ENCODE measurements around the gene FSTL3.
"Not testable (repeated sequence)": the region's sequence is repeated elsewhere in the genome, so short reads cannot be mapped to it uniquely, and the experiment has no call there.

The FSTL3 gene

DNA sequence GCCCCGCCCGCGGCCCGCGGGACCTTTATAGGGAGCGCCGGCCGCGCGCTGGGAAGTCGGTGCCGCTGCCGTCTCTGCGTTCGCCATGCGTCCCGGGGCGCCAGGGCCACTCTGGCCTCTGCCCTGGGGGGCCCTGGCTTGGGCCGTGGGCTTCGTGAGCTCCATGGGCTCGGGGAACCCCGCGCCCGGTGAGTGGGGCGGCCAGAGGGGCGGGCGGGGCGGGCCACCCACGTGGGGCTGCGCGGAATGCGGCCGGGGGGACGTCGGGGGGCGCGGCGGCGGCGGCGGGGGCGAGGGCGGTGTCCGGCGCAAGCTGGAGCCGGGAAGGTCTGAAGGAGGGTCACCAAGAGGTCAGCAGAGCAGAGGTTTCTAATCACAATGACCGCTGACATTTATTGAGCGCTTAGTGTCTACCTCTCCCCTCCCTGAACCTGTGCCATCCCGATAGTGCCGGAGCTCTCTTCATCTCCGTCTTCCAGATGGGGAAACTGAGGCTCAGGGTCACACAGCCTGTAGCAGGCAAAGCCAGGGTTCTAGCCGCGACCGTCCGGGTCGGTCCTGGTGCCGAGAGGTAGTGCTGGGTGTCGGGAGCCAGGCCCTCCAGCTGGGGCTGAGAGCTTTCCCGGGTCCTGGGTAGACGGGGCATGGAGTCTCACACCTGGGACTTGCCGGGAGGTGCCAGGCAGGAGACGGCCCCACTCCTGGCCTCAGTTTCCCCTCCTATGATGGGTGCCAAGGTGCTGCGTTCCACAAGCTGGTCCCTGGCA, at the start of gene FSTL3:
Gene FSTL3 (plus strand): TSS at position 54 of the 767 bp plus-strand sequence. CDS start 32 bp downstream, at position 86.
- no peak for DNase-seq (ENCODE audit: low spot score)

DNA sequence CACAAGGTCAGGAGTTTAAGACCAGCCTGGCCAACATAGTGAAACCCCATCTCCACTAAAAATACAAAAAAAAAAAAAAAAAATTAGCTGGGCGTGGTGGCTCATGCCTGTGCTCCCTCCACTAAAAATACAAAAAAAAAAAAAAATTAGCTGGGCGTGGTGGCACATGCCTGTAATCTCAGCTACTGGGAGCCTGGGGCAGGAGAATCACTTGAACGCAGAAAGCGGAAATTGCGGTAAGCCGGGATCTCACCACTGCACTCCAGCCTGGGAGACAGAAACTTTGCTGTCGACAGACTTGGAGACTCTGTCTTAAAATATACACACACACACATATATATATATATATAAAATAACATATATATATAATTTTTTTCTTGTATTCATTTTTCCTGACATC, 49.6 kb upstream of the FSTL3 start:
- DNase-seq (ENCODE audit: low spot score): not testable (repeated sequence)

DNA sequence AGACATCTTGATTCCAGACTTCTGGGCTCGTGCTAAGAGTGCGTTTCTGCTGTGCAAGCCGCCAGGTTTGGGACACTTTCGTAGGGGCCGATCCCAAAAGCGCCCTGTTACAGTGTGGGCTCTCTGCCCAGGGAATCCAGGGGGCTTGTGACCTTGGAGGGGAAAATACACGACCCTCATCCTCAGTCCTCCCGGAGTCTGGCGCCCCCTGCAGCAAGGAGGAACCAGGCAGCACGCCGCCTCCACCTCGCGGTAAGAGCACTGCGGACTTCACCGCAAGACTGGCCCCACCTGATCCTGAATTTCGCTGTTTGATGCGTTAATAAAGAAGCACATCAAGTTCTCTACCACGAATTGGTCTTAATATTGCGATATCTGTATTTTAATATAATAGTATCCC, 48.0 kb upstream of the FSTL3 start:
- no peak for DNase-seq (ENCODE audit: low spot score)

DNA sequence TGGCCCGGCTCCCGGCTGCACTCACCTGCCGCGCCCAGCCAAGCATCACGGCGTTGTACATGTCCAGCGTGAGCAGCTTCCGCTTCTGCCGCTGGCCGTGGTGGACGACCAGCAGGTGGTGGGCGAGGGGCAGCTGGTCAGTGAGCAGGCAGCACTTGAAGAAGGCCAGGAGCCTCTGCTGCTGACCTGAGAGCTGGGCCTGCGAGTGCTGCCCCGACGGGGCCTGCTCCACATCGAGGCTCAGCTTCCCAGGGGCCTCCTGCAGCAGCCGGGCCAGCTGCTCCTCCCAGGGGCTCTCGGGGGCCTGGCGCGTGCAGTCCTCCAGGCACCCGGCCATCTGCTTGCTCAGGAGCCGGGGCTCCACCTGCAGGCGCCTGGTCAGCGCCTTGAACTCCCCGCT, 46.7 kb upstream of the FSTL3 start:
- not testable (repeated sequence) for DNase-seq (ENCODE audit: low spot score)

DNA sequence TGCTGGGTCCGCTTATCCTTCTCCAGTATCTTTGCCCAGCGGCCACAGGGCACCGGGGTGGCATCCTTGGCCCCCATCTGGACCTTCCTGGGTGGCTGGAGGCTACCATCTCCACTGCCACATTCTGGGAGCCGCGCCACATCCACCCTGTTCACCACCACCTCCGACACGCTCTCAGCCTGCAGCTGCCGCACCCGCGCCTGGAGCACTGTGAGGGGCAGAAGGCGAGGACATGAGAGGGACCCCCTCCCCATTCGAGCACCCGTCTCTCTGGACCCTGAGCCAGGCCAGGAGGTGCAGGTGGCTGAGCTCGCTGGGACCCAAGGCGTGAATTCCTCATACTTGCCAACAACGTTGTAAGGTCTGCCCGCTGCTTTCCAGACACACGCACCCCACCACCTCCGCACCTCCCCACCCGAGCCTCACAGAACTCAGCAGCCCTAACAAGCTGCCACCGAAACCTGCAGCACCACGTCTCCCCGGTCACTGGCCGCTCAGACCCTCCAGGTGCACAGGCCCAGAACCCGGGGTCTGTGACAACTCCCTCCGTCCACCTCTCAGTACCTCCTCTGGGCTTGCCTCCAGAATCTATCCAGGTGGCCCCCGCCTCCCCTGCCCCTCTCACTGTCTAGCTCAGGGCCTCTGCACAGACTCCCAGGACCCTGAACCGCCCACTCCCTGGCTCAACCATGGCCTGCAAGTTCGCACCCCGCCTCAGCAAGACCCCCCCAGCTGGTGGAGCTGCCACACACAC, 46.1 kb upstream of the FSTL3 start:
- no peak for DNase-seq (ENCODE audit: low spot score)

DNA sequence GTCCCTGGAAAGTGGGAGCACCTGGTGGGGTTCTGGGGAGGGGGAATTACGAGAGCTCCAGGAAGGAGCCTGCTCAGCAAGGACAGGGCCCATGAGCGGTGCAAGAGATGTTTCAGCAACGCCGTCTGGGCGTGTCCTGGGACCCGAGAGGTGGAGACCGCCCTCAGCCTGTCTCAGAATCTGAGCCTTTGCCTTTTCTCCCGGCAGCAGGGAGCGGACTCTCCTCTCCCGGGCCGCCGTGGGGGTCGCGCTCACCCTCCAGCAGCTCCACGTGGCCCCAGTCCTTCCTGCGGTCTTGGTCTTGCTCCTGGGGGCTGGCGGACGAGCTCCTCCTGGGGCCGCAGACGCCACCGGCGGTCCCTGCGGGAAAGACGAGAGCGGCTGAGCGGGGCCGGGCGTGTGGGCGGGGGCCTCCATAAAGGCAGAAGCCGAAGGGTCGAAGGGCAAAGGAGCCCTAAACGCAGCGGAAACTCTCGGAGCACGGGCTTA, 43.6 kb upstream of the FSTL3 start:
- peak; percentile 41 for DNase-seq (ENCODE audit: low spot score)

DNA sequence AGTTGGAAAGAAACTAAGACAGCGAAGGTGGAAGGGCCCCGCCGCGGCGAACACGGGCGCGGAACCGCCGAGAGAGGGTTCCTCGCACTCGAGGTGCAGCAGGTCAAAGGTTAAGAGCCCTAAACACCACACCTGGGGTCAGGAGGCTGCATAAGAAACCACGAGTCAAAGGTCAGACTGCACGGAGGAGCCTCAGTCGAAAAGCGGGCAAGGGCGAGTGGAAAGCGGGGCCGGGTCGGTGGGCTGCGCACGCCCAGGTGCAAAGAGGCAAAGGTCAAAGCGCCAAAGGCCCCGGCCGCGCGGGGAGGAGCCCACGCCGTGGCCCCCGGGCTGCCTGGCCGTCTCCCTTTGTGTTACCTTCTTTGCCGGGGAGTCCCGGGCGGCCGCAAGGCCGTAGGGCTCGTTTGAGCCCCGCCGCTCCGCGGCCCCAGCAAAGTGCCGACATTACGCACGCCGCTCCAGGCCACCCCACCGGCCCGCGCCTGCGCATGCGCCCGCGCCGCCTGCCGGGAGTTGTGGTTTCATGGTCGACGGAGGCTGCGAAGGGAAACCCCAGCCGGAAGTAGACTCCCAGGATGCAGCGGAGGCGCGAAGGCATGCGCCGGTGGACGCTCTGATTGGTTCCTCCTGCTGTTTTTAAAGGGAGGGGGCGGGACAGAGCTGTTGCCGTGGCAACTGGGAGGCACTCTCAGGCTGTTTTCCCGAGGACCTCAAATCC, 43.0 kb upstream of the FSTL3 start, which contains the start of gene POLRMT:
Gene POLRMT (minus strand): TSS at position 470 of the 718 bp plus-strand sequence. CDS start 25 bp downstream, at position 445.
- peak; percentile 98 for DNase-seq (ENCODE audit: low spot score)

DNA sequence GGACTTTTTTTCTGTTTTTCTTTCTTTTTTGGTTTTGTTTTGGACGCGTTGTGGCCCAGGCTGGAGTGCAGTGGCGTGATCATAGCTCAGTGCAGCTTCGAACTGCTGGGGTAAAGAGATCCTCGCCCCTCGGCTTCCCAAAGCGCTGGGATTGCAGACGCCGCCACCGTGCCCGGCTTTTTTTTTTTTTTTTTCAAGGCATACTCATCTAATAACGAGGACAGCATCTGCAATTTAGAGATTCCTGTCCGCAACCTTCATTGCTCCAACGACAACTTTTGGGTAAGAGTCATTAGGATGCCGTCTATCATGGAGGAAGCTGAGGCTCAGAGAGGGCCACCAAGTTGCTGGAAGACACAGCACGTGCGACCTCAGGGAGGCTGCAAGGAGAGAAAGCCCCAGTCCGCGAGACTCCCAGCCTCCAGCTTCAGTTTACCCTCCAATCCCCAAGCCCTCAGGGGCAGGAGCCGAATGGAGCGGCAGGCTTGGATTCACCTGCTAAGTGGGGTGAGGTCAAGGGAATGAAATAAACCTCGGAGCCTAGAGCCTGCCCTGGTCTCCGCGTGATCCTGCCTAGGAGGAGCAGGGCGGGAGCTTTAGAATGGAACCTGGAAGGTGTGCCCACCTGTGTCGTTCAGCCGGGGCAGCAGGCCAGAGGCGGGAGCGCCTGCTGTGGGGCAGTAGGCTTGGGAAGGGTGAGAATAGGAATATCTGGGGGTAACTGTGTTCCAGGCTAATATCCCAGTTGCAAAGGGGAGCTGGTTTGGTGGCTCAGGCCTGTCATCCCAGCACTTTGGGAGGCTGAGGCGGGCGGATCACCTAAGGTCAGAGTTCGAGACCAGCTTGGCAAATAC, 42.2 kb upstream of the FSTL3 start:
- DNase-seq (ENCODE audit: low spot score): no peak

DNA sequence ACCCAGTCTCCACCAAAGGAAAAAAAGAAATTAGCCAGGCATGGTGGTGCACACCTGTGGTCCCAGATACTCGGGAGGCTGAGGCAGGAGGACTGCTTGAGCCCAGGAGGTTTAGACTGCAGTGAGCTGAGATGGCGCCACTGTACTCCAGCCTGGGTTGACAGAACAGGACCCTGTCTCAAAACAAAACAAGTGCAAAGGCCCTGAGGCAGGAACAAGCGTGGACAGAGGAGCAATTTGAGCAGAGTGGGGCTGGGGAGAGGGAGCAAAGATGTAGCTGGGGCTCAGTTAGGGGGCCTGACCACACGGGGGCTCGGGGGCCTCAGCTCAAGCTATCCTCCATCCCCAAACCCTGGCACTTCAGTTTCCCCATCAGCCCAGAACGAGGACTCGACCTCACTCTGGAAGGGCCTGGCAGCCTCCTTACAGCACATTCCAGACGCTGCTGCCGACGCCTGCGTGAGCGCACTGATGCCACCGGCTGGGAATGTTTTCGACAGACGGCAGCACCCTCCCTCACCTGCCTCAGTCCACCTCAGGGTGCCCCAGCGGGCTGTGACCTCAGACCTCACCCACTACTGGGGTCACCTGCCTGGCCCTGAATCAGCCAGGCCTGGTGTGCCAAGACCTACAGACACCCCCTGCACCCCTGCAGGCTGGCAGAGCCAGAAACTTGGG, 41.1 kb upstream of the FSTL3 start:
- DNase-seq (ENCODE audit: low spot score): no peak

DNA sequence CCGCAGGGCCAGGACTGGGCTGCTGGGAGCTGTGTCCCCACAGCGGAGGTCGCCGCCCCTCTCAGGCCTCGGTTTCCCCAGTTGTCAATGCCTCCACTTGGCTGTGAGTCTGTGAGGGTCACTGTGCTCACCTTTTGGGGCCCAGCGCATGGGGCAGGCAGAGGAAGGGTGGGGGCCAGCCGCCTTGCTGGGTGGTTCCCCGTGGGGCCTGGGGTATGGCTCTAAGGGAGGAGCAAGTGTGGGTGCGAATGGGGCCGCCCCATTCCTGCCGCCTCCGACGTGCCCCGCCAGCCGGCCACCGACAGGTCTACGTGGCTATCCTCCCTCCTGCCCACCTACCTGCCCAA, 37.3 kb upstream of the FSTL3 start:
- DNase-seq (ENCODE audit: low spot score): no peak

DNA sequence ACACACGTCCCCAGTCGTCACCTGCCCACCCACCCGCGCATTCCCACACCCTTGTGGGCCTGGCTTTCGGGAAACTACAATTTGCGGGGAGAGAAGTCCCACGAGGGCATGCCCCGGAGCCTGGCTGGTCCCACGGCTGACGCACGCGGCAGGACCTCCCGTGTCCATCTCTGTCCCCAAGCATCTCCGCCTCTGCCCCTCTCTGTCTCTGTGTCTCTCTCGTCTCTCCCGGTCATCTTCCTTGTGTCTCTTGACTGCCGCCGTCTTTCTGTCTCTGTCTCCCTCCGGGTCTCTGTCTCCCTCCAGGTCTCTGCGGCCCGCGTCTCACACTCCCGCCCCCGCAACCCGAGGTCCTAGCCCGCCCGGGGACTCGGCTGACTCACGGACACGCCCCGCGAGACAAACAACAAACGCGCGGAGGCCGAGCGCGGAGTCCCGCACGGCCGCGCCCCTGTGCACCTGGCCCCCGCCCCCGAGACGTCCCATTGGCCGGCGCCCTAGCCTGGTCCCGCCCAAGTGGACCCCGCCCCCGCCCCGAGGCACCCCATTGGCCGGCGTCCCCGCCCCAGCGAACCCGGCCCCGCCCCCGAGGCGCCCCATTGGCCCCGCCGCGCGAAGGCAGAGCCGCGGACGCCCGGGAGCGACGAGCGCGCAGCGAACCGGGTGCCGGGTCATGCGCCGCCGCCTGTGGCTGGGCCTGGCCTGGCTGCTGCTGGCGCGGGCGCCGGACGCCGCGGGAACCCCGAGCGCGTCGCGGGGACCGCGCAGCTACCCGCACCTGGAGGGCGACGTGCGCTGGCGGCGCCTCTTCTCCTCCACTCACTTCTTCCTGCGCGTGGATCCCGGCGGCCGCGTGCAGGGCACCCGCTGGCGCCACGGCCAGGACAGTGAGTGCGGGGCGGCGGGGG, 36.7 kb upstream of the FSTL3 start, which contains the start of gene FGF22:
Gene FGF22 (plus strand): TSS at position 627 of the 908 bp plus-strand sequence. CDS start 47 bp downstream, at position 674.
- DNase-seq (ENCODE audit: low spot score): peak; percentile 79

DNA sequence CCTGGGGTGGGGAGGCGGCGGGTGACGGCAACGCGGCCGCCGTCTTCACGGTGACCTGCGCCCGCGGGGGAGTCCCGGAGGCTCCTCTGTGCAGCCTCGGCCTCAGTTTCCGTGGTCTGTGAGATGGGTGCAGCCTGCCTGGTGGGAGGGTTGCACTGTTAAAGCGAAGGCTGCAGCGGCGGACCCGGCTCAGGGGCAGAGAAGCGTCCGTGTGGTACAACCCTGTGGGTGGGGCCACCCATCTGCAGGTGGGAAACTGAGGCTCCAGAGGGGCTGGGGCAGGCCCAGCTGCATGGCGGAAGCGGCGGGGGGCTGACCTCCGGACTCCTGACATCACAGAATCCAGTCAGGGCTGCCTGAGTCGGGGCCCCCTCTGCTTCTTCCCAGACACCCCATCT, 36.0 kb upstream of the FSTL3 start:
- no peak for DNase-seq (ENCODE audit: low spot score)

DNA sequence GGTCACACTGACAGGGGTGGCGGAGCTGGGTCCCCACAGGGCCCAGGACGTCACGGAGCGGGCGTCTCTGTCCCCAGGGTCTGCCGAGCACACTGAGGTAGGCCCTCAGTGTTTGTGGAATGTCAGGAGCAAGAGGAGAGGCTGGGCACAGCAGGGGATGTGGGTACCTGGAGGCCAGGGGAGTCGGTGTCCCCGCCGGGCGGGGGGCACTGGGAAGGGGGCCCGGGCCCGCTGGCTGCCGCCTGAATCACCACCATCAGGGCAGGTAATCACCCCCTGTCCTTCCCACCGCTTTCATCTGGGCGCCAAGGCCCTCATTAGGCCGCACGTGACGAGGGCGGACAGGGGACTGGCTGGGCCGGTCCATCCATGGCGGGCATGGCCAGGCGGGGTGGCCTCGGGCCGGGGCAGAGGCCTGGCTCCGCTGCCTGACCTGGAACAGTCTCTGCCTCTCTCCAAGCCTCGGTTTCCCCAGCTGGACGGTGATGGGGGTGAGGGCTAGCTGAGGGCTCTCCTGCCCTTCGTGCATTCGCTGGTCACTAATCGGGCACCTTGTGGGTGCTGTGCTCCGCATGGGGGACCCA, 35.5 kb upstream of the FSTL3 start:
- DNase-seq (ENCODE audit: low spot score): no peak

DNA sequence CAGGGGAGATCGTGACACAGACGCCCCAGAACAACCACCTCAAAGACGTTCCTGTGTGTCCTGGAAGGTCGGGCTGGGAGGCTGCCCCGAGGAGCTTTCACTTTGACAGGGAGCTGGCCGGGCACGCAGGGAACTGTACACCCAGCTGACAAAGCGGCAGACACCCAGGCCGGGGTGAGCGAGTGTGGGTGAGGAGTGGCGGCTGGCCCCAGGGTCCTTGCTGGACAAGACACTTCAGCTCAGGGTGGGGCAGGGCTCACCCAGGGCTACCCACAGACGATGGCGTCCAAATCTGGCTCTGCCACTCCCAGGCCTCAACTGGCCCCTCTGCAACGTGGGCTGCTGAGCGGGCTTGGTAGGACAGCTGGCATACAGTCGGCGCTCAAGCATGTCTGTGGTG, 34.5 kb upstream of the FSTL3 start:
- no peak for DNase-seq (ENCODE audit: low spot score)

DNA sequence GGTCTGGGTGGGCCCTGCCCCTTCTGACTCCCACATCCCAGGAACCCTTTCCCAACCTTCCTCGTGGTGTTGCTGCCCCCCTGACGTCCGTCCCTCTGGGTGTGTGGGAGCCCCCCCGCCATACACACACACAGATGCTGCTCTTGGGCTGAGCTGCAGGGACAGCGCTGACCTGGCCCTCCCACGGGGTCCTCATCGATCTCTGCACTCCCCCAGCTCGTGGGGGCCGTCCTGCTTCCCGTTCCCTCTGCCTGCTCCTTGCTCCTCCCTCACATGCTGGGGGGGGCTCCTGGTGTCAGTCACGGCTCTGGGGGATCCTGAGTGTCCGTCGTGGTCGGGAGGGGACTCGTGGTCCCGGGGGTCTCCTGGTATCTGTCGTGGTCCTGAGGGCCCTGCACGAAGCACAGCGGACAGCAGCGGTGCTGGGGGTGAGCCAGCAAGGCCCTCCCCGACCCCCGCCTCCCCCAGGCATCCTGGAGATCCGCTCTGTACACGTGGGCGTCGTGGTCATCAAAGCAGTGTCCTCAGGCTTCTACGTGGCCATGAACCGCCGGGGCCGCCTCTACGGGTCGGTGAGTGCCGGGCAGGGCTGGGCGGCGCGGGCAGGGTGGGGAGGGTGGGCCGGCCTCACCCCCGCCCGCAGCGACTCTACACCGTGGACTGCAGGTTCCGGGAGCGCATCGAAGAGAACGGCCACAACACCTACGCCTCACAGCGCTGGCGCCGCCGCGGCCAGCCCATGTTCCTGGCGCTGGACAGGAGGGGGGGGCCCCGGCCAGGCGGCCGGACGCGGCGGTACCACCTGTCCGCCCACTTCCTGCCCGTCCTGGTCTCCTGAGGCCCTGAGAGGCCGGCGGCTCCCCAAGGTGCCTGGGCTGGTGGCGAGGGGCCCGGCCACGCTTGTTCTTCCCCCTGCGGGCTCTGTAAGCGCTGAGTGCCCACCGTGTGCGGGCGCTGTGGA, 33.1 kb upstream of the FSTL3 start:
- DNase-seq (ENCODE audit: low spot score): no peak

DNA sequence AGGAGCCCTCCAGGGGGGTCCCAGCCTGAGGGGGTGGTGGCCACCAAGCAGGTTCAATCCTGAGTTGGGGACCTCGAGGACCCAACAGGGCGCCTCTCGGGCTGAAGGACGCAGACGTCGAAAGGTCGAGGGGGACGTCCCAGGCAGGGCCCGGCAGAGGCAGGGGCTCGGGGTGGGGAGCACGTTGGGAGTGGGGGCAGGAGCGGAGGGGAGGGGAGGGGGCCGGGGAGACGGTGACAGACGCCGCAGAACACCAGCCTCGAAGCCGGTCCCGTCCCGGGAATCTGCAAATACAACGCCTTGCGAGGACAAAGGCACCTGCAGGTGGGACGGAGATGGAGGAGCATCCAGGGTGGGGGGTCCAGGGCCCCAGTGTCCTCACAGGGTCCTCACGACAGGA, 32.5 kb upstream of the FSTL3 start:
- DNase-seq (ENCODE audit: low spot score): no peak

DNA sequence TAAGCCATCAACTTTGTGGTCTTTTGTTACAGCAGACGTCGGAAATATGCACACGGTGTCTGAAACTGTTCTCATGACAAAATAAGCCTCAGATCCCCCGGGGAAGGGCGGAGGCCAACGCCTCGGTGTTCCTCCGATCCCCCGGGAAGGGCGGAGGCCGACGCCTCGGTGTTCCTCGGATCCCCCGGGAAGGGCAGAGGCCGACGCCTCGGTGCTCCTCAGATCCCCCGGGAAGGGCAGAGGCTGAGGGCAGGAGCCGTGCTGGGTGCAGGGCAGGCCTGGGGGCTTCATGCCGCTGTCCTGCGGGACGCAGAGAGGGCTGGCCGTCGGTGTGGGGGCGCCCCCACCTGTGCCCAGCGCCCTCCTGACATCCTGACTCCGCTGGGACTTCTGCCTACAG, 31.8 kb upstream of the FSTL3 start:
- DNase-seq (ENCODE audit: low spot score): no peak

DNA sequence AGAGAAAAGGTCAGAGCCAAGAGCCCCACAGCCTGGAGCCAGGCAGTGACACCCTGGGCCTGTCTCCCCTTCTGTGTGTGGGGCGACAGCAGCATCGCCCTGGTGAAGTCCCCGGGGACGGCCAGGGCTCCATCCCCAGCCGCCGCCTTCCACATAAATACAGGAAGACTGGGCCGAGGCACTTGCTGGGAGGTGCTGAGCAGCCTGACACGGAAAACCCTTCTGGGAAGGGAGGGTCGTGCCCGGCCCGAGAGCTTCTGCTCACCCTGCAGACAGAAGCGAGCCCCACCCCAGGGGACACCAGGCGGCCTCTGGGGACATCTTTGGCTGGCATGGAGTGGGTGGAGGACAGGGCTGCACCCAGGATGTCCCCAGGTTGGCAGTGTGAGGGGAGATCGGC, 31.4 kb upstream of the FSTL3 start:
- DNase-seq (ENCODE audit: low spot score): no peak
